ENCODE data around the gene MAP4K4.

The MAP4K4 gene

DNA sequence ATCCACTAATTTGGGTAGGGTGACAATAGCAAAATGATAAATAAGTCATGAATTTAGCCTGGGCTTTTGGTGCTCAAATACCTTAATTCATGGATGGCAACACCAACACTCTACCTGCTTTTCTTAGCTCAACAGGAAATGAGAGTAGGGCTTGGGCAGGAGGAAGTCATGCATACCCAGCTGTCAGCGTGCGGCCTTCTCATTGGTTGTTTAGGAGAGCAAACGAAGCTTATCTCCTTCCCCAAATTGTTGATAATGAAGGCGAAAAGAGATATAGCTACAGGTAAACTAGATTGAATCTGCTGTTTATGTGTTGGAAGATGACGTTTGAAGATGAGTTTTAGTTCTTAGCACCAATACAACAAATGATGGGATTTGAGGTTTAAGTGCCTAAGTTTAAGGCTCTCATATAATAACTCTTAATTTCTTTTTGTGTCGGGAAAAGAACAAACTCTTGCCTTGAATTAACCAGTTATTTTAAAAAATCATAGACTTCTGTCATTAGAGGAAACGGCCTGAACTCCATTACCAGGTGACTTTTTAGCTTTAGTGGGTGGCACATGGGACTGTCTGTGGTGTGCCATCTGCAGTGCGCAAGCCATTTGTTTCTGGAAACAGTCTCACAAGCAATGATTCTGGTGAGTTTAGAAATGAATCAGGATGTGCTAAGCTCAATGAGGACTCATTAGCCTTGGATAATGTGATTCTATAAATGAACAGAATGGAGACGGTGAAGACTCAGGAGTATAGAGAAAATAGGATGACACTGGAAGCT is 19.8 kb downstream of the MAP4K4 start:
- peak; percentile 73 for DNase-seq (ENCODE audit: low read depth, low spot score)
- no peak overlapping the region for H3K4me3 ChIP-seq (ENCODE audit: low read length)

DNA sequence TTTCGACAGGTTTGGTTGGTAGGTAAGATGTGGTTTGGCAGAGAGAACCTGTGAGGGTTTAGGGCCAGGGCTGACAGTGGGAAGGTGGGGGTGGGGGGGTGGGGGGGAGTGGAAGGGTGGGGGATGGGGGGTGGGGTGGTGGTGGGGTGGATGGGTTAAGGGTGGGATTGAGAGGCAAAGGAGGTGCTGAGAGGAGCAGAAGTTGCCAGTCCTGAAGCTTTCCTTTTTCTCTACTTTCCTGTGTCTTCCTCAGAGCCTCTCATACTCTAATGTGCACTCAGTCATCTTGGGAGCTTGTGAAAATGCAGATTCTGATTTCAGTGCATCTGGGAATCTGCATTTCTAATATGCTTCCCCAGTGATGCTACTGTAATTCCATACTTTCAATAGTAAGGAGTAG is 21.0 kb downstream of the MAP4K4 start:
- DNase-seq (ENCODE audit: low read depth, low spot score) = no peak
- no peak overlapping the region for H3K4me3 ChIP-seq (ENCODE audit: low read length)

DNA sequence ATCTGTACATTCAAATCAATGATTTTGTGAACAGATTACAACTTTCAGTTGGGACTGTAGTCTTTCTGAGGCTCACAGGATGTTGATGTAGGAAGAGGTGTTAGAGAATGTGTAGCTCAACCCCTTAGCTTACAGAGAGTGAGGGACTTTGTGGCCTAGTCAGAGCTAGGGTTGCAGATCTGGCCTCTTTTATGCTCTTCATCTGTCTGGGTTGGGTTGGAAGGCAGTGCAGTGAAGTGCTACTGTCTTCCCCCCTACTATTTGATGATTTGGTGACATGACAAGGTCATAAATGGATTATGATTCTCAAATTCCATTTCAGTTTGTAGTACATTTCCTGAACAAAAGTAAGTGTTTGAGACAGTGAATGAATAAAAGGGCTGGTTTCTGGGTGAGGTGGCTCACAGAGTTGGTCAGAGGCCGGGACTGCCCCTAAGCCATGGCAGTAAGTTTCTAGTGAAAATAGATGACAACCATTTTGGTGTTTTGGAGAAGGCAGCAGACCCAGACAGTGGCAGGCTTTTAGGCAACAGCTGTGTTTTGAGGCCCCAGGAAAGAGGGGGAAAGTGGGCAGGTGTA is 21.6 kb downstream of the MAP4K4 start:
- no peak overlapping the region for H3K4me3 ChIP-seq (ENCODE audit: low read length)
- DNase-seq (ENCODE audit: low read depth, low spot score) = peak; percentile 80

DNA sequence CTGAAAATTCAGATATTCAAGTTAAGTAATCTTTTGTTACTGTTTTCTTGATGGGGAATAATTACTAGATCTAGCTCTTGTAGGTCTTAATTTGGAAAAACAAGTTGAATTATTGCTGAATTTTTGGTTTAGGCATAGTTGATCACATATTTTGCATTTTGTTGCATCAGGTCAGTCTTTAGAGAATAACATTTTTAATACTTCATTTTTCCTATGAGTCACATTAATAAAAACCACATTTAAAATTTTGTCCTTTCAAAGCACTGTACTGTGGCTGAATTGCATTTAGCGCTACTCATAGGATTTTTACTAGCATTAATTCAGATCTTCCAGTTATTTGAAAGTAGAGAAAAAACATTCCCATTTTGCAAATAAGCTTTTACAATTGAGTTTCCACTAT is 23.2 kb downstream of the MAP4K4 start:
- no peak for DNase-seq (ENCODE audit: low read depth, low spot score)
- H3K4me3 ChIP-seq (ENCODE audit: low read length) = no peak overlapping the region

DNA sequence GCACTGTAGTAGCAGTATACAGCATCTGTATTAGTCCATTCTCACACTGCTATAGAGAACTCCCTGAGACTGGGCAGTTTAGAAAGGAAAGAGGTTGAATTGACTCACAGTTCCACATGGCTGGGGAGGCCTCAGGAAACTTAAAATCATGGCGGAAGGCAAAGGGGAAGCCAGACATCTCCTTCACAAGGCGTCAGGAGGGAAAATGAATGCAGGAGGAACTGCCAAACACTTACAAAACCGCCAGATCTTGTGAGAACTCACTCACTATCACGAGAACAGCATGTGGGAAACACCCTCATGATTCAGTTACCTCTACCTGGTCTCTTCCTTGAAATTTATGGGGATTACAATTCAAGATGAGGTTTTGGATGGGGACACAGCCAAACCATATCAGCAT is 25.4 kb downstream of the MAP4K4 start:
- no peak overlapping the region for H3K4me3 ChIP-seq (ENCODE audit: low read length)
- DNase-seq (ENCODE audit: low read depth, low spot score) = no peak

DNA sequence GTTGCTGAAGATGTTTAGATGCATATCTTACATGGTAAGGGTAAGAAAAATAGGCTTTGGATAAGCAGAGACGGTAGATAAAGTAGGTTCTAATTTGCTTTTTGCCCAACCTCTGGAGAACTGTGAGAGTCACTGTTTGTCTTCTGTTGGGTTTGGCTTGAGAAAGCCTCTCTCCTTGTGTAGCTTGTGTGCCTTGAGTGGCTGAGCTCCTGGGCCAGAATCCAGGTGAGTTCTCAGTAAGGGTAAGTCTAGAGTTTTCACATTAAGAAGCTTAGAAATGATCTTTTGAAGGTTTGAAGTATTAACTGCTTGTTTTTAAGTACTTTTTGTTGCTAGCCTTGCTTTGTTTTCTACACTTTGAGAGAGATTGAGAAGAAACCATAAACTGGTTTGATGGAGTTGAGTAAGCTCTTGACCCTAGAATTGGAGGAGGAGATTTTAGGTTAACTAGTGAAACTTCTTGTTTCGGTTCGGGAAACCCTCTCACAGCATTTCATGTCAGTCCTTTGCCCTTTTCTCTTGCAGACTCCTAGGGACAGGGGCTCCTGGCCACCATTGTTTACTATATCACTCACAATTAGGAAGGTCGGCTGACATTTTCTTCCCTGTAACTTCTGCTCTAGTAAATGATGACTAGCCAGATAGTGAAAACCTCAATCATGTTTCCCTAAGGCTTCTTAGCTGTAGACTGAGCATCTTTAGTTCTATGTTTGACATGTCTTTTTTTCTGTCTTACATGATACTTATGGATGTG is 26.0 kb downstream of the MAP4K4 start:
- no peak overlapping the region for H3K4me3 ChIP-seq (ENCODE audit: low read length)
- no peak for DNase-seq (ENCODE audit: low read depth, low spot score)

DNA sequence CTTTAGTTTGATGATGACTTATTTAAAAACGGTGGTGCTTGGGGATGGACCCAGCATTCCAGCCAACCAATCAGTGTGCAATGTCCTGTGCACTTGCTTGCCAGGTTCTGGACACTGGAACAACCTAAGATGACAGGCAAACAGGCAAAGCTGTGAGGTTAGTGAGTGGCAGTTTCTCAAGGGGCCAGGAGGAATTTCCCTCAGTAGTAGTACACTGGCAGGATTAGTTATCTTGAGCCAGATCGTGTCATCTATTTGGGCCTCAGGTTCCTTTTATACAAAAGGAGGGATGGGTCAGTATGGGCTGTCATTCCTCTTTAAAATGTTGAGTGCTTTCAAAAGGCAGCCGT is 26.6 kb downstream of the MAP4K4 start:
- no peak for DNase-seq (ENCODE audit: low read depth, low spot score)
- no peak overlapping the region for H3K4me3 ChIP-seq (ENCODE audit: low read length)

DNA sequence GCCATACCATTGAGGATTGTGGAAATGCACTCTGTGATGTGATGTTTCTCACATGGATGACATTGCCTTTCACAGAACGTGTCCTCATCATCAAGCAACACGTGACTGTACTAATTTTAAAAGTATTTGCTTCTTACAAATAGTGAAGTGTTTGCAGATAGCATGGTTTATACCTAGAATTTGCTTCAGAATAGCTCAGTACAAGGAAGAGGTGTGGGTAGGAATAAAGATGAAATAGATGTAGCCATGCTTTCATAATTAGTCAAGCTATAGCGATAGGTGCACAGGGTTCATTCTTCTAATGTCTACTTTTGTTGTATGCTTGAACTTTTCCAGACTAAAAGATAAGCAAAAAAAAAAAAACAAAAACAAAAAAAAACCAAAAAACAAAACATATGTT is 27.5 kb downstream of the MAP4K4 start:
- DNase-seq (ENCODE audit: low read depth, low spot score) = no peak
- H3K4me3 ChIP-seq (ENCODE audit: low read length) = no peak overlapping the region

DNA sequence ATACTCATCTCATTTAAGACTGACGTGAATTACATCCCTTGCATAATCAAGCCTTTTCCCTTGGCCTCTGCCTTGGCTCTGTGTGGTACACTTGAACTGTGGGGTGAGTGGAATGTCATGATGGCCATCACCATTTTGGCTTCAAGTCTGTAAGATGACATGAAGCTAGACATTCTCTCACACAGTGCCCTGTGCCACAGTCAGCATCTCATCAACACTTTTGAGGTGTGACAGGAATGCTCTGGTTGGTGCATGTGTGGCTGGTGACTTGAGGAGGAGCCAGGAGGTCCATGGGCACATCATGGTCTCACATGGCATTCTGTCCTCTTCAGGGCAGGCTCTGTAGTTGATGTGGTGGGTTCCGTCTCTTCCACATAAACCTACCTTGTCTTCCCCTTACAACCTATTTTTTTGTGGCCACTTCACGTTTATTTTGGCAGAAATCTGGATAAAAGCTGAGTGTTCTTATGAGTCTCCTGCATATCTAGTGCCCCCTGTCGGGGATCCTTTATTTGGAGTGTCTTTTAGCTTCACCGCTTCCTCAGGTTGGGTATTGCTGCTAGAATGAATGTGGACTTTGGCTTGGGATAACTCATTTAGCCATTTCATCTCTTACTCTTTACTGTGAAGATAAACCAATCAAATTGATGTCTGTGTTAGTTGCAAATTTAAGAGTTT is 28.1 kb downstream of the MAP4K4 start:
- peak; percentile 70 for DNase-seq (ENCODE audit: low read depth, low spot score)

DNA sequence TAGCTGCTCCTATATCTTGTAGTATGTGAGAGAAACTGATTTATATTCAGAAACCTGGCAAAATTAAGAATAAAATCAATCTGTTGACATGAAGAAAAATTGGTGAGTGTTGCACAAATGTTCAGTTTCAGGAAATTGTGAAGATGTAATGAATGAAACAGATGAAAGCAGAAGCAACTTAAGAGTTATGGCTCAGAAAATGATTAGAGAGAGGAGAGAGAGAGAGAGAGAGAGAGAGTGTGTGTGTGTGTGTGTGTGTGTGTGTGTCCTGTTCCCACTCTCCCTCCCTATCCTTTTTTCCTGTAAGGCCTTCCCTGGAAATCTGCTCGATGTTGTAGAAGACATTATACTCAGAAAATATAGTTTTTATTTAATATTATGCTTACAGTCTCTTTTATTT is 31.4 kb downstream of the MAP4K4 start:
- DNase-seq (ENCODE audit: low read depth, low spot score) = no peak

More for the DNA sequence above, 28.1 kb downstream of the MAP4K4 start:
- no peak overlapping the region for H3K4me3 ChIP-seq (ENCODE audit: low read length)

DNA sequence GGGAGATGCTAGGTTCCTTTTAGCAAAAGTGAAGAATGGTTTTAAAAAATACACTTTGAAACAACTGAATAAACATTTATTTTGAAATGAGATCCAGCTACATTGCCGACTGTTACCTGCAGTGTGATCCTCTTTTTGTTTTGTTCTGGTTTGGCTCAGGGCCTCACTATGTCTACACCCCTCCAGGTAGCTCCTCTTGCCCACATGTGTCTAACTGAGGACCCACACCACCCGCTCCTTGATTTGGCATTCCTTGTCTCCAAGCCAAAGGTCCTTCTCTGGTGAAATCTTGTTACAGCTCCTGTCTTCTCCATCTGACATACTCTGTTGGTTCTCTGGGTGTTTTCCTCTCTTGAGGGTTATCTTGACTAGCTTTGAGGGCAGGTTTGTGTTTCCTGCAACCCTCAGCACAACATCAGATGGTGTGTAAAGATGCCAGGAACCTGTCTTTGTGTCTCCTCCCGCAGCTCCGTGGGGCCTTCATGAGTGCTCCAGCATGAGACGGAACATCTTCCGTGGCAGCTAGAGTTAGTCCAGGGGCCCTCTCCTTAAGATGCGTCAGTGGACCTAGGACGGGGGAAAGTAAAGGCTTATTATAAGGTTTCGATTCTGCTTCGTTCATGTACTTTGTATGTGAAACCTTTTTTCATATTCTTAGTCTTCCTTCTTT is 32.1 kb downstream of the MAP4K4 start:
- H3K4me3 ChIP-seq (ENCODE audit: low read length) = no peak overlapping the region
- no peak for DNase-seq (ENCODE audit: low read depth, low spot score)

More for the DNA sequence above, 31.4 kb downstream of the MAP4K4 start:
- H3K4me3 ChIP-seq (ENCODE audit: low read length) = no peak overlapping the region

DNA sequence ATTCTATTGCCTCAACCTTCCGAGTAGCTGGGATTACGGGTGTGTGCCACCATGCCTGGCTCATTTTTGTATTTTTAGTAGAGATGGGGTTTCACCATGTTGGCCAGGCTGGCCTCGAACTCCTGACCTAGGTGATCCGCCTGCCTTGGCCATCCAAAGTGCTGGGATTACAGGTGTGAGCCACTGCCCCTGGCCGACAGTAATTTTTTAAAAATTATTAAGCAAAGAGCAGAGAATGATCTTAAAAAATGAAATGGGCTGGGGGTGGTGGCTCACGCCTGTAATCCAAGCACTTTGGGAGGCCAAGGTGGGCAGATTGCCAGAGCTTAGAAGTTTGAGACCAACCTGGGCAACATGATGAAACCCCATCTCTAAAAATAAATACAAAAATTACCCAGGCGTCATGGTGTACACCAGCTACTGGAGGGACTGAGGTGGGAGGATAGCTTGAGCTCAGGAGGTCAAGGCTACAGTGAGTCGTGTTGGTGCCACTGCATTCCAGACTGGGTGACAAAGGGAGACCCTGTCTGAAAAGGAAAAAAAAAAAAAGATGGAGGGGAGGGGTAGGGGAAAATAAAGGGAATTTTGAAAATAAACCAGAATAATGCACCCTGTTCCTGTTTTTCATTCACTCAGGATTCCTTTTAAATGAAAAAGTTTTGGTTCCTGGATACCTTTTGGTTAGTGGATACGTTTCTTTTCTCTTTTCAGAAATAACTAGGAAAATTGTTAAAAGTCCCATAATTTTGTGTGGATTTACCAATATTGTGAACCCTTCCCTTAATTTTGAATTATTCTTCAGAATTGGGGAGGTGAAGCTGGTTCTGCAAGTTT is 33.9 kb downstream of the MAP4K4 start:
- no peak for DNase-seq (ENCODE audit: low read depth, low spot score)
- H3K4me3 ChIP-seq (ENCODE audit: low read length) = no peak overlapping the region

DNA sequence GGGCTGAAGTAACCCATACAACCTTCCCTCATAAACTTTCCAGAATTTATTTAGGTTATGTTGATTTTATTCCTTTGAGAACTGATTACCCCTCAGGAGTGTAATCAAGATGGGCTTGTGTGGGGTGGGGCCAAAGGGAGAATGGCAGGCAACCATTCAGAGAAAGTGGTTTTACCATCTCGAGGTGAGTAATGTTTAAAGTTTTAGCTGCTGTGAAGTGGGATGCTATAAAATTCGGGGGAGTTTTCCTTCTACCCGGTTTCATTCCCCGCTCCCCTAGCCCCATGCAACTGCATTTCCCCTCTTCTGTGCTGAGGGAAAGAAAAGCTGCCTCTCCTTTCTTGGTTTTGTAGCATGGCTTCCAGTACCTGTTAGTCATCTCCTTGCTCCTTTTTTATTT is 34.7 kb downstream of the MAP4K4 start:
- no peak for DNase-seq (ENCODE audit: low read depth, low spot score)
- H3K4me3 ChIP-seq (ENCODE audit: low read length) = no peak overlapping the region

DNA sequence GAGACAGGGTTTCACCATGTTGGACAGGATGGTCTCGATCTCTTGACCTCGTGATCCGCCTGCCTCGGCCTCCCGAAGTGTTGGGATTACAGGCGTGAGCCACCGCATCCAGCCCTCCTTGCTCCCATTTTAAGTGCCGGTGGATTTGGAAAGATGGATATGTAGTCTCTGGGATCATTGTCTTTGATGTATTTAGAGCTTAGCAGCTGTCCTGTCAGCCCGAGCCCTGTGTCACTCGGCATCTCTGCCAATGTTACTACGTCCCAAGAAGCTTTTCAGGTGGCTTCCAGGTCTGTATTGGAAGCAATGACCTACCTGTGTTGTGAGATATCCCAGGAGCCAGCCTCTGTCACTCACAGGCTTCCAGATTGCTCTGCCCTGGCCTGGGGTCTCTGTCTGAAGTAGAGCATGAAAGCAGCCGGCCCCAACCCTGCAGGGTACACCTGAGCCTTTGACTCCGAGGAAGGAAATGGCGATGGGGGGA is 35.3 kb downstream of the MAP4K4 start:
- H3K4me3 ChIP-seq (ENCODE audit: low read length) = no peak overlapping the region

DNA sequence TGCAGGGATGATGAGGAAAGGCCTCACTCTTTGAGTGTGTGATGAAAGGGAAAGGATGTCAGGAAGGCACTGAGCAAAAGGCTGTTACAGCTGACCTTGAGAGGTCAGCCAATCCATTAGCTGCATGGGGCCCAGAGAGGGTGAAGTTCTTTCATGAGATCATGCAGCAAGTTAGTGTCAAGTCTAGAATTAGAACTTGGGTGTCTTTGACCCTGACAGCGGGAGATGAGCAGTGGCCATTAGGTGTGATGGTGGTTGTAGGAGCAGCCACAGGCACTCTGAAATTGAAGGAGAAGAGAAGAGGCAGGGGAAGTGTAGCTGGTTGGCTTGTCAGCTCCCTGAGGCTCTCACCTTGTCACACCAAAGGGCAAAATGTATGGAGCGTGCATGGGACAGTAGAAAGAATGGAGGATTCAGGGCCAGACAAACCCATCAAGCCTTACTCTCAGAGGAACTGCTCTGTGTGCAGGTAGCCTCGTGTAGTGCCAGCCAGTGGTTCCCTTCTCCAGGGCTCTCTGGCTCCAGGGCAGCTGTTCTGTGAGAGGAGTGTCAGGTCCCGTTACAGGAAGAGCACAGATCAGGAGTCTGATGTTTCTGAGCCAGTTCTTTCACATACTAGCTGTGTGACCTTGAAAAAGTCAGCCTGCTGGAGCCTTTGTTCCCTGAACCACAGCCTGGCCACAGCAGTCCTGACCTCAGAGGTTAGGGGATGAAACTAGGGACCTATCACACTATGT is 35.9 kb downstream of the MAP4K4 start:
- no peak overlapping the region for H3K4me3 ChIP-seq (ENCODE audit: low read length)
- no peak for DNase-seq (ENCODE audit: low read depth, low spot score)

More for the DNA sequence above, 35.3 kb downstream of the MAP4K4 start:
- no peak for DNase-seq (ENCODE audit: low read depth, low spot score)

DNA sequence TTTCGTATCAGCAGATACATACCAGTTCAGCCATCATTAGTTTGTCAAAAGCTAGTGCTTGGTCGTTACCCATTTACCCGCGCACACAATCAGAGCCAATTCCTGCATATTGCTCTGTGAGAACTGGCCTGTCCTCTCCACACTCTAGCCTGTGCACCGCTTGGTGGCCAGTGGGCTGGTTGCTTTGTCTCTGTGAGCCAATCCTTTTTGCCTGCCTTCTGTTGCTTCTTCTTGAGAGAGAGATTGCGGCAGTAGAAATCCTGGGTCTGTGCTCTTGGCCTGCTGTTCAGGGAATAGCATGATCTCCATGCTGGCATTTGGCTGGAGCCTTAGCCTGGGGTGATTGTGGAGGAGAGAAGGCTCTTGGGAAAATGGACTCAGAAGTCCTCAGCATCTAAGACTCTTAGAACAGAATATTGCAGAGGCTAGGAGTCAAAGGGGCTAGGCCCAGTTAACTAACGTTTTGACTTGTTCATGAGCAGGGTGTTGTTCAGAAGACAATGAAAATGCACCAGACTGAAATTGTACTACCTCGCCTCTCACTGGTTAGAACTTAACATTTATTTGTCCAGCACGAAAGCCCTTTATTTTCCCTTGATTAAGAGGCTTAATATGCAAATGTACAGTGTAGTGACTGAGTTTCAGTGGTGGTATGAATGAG is 37.1 kb downstream of the MAP4K4 start:
- no peak overlapping the region for H3K4me3 ChIP-seq (ENCODE audit: low read length)
- no peak for DNase-seq (ENCODE audit: low read depth, low spot score)

DNA sequence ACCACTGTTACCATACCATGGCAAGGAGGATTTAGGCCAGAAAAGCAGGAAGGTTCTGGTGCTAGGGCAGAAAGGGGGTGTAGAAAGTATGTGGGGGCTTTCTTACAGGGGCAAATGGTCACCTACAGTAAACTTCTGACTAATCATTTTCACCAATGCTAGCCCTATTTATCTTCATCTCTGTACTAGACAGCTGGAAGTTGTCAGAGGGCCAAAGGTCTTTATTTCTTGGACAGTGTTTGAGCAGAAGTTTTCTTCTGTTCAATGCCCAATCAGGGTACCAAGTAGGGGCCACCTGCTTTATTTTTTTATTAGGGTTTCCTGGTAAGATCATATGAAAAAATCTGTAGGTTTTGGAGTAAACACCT is 37.6 kb downstream of the MAP4K4 start:
- H3K4me3 ChIP-seq (ENCODE audit: low read length) = no peak overlapping the region
- DNase-seq (ENCODE audit: low read depth, low spot score) = no peak
